K562 (cell line): ENCODE results near the gene TRIM31. TPM values are rescaled to one million over a fixed set of nuclear protein-coding genes. Genes with fewer than 3 reads are reported as not detected.
A peak's percentile ranks its signal among the peaks of the same experiment; 100 is the strongest.

Experiments
- ATAC-seq: fragments of 200-7000 bp; cut with Tn5 transposase; 3 replicates; pipeline ENCODE4 v1.9.1; 2020; ENCODE audit warnings: moderate library complexity
- BruUV-seq: library from RNA; stranded (reverse); fragments of 400-500 nt; replicated peaks from 2 replicates; lab custom pipeline; 2021; lab: Mats Ljungman, UMichigan
- CTCF ChIA-PET: fragments of 300-600 bp; formaldehyde crosslinking; extraction: SDS; loops from one replicate; lab custom pipeline; 2021; ENCODE audit warnings: low intra/inter-chr PET ratio; lab: Yijun Ruan, JAX
- POLR2A ChIA-PET: fragments of 300-600, 350-650 bp; sonication (Branson Sonifier 250); formaldehyde crosslinking; extraction: SDS; loops from one replicate; lab custom pipeline; 2021; ENCODE audit warnings: antibody characterized with exemption, inconsistent platforms; lab: Yijun Ruan, JAX
- DNase-seq, 4 experiments: peaks; one replicate each; pipeline versions ENCODE4 v3.0.0 to v3.0.0-alpha.2; 2011 to 2018; ENCODE audit warnings: low spot score in 3 of 4, mixed read lengths in 3 of 4; ENCODE audit errors: extremely low read depth in 1 of 4
- FAIRE-seq: peaks from 2 replicates; lab custom pipeline; 2011; peaks lifted over from hg19 to GRCh38; lab: Jason Lieb, UNC
- H2AFZ ChIP-seq: 2 replicates; pipeline ENCODE4 v1.6.0; 2011; ENCODE audit warnings: low read depth, low read length, control low read depth, inconsistent platforms
- H3K27ac ChIP-seq: fragments of 200-600 bp; 3 replicates; pipeline ENCODE4 v1.8.0; 2011; ENCODE audit warnings: low read depth, mild to moderate bottlenecking, control low read depth, inconsistent platforms, low read length, moderate library complexity, mixed read lengths; ENCODE audit errors: extremely low read depth
- H3K27me3 ChIP-seq, 2 experiments: fragments of 300-600 bp in 1 of 2; 2 replicates in 1 of 2; 3 replicates in 1 of 2; pipeline versions ENCODE4 v1.6.0 to v1.8.0; 2011; ENCODE audit warnings: inconsistent platforms in 2 of 2, low read length in 2 of 2, mild to moderate bottlenecking in 1 of 2, mixed read lengths in 1 of 2, moderate library complexity in 1 of 2; ENCODE audit not compliant: control insufficient read depth in 2 of 2, insufficient read depth in 2 of 2
- H3K36me3 ChIP-seq: fragments of 300-600 bp; 3 replicates; pipeline ENCODE4 v1.8.0; 2011; ENCODE audit warnings: mild to moderate bottlenecking, low read length, inconsistent platforms; ENCODE audit not compliant: control insufficient read depth, insufficient read depth
- H3K4me1 ChIP-seq, 2 experiments: fragments of 200-600 bp in 1 of 2; replicated peaks in 1 of 2; 2 replicates in 1 of 2; 3 replicates in 1 of 2; pipeline versions ENCODE4 v1.5.1 to v1.8.0; 2011; ENCODE audit warnings: inconsistent platforms in 2 of 2, low read length in 2 of 2, mild to moderate bottlenecking in 1 of 2, mixed read lengths in 1 of 2, moderate library complexity in 1 of 2; ENCODE audit not compliant: control insufficient read depth in 2 of 2, insufficient read depth in 2 of 2
- H3K4me2 ChIP-seq: 2 replicates; pipeline ENCODE4 v1.6.1; 2011; ENCODE audit warnings: low read length, control low read depth, inconsistent platforms, mixed read lengths; ENCODE audit not compliant: insufficient read depth
- H3K4me3 ChIP-seq: fragments of 200-600 bp; sonication (generic), shearing (Covaris generic); 2 replicates; pipeline ENCODE4 v1.5.1; 2016; ENCODE audit warnings: control low read depth, inconsistent platforms
- H3K79me2 ChIP-seq: fragments of 200-600 bp; 3 replicates; pipeline ENCODE4 v1.8.0; 2011; ENCODE audit warnings: low read length, inconsistent platforms; ENCODE audit not compliant: control insufficient read depth, insufficient read depth
- H3K9ac ChIP-seq, 2 experiments: 2 replicates each; pipeline versions ENCODE4 v1.6.0 to v1.6.1; 2011; ENCODE audit warnings: low read depth in 2 of 2, low read length in 2 of 2, control low read depth in 1 of 2, inconsistent platforms in 1 of 2, mild to moderate bottlenecking in 1 of 2, mixed read lengths in 1 of 2; ENCODE audit not compliant: insufficient read depth in 1 of 2
- H3K9me1 ChIP-seq: one replicate; pipeline ENCODE4 v1.6.0; 2011; ENCODE audit warnings: inconsistent platforms, mild to moderate bottlenecking, low read length, moderate library complexity; ENCODE audit not compliant: control insufficient read depth, insufficient read depth
- H3K9me3 ChIP-seq: replicated peaks from 2 replicates; pipeline ENCODE4 v1.5.1; 2011; ENCODE audit warnings: low read depth, low read length, inconsistent platforms; ENCODE audit not compliant: control insufficient read depth, insufficient read depth
- H4K20me1 ChIP-seq: replicated peaks from 2 replicates; pipeline ENCODE4 v1.6.1; 2011; ENCODE audit warnings: low read length, inconsistent platforms, mixed read lengths; ENCODE audit not compliant: control insufficient read depth, insufficient read depth
- NR2C2 ChIP-seq, 2 experiments: fragments of 200-800 bp in 1 of 2; sonication (Bioruptor generic) in 1 of 2; sonication (generic) in 1 of 2; formaldehyde crosslinking in 1 of 2; IDR thresholded peaks; 2 replicates each; pipeline versions ENCODE4 v1.6.1 to v1.8.0; 2016 to 2022; ENCODE audit warnings: mild to moderate bottlenecking in 1 of 2, missing compliant biosample characterization in 1 of 2, missing genetic modification characterization in 1 of 2, missing genetic modification reagents in 1 of 2
- SIN3A ChIP-seq, 2 experiments: fragments of 150-350 bp in 1 of 2; IDR thresholded peaks; 2 replicates each; pipeline ENCODE4 v1.6.1; 2011 to 2016; ENCODE audit warnings: borderline replicate concordance in 2 of 2, low read depth in 2 of 2, low read length in 2 of 2, mild to moderate bottlenecking in 2 of 2, moderate library complexity in 2 of 2; ENCODE audit not compliant: control insufficient read depth in 1 of 2
- SPI1 ChIP-seq: IDR thresholded peaks from 2 replicates; pipeline ENCODE4 v1.6.1; 2011; ENCODE audit warnings: low read depth, low read length, control low read depth, borderline replicate concordance
- TEAD1 ChIP-seq, 2 experiments: fragments of 450-650 bp in 1 of 2; sonication (generic) in 1 of 2; formaldehyde crosslinking; IDR thresholded peaks; 2 replicates each; pipeline versions ENCODE4 v1.4.0 to v1.8.0; 2020 to 2022; ENCODE audit warnings: mild to moderate bottlenecking in 2 of 2, missing genetic modification reagents in 1 of 2
- TEAD4 ChIP-seq, 2 experiments: sonication (generic) in 1 of 2; formaldehyde crosslinking in 1 of 2; IDR thresholded peaks; 2 replicates each; pipeline versions ENCODE4 v1.6.1 to v1.8.0; 2012 to 2022; ENCODE audit warnings: borderline replicate concordance in 1 of 2, inconsistent platforms in 1 of 2, low read length in 1 of 2, mild to moderate bottlenecking in 1 of 2, missing genetic modification reagents in 1 of 2
- ZNF644 ChIP-seq: fragments of 200-800 bp; sonication (Bioruptor generic); IDR thresholded peaks from 2 replicates; pipeline ENCODE4 v1.6.1; 2016; ENCODE audit warnings: low read depth, missing genetic modification characterization, missing compliant biosample characterization
- WGBS: fragments of 100-300 bp; shearing (Covaris generic); methylation state at CpG from one replicate; pipeline ENCODE4 v1.1.6; 2016; ENCODE audit warnings: low coverage, mixed read lengths; ENCODE audit not compliant: insufficient coverage; ENCODE audit errors: missing lambda C conversion rate; 5-methylcytosine and 5-hydroxymethylcytosine counted together
- in situ Hi-C: fragments of 300-500 bp; cut with MboI; formaldehyde crosslinking; loops from 4 replicates; pipeline ENCODE4 v1.15.0; 2018; ENCODE audit warnings: inconsistent platforms, mixed read lengths
- intact Hi-C: fragments of 100-400 bp; cut with micrococcal nuclease; formaldehyde crosslinking; loops from 2 replicates; pipeline ENCODE4 v1.14.2; 2022
- polyA plus RNA-seq, 8 experiments: library from polyadenylated mRNA; depleted of rRNA in 4 of 8; stranded (reverse) in 5 of 8; unstranded in 3 of 8; fragments of >200 nt; fragmentation: Nextera tagmentation in 2 of 8; fragmentation: Illumina TruSeq in 1 of 8; extraction: Ambion mirVana in 2 of 8; extraction: Trizol in 1 of 8; gene quantifications; 2 replicates each; pipeline versions ENCODE4 v1.2.1 to v1.2.3, GENCODE V29; 2011 to 2014; ENCODE audit warnings: inconsistent platforms in 1 of 8, missing spikeins in 1 of 8
- total RNA-seq, 7 experiments: library from RNA; depleted of rRNA in 6 of 7; stranded (reverse); fragments of >200 nt in 6 of 7; fragmentation: Illumina TruSeq in 2 of 7; extraction: Trizol in 2 of 7; gene quantifications; 2 replicates each; pipeline versions ENCODE4 v1.2.1 to v1.2.3, GENCODE V29; 2011 to 2021; ENCODE audit warnings: low replicate concordance in 1 of 7
- TF ChIP-seq, protein P1 (sequence below): fragments of 200-800 bp; sonication (Bioruptor generic); IDR thresholded peaks from 2 replicates; pipeline ENCODE4 v1.6.1; 2017; ENCODE audit warnings: missing genetic modification characterization, missing compliant biosample characterization
- TF ChIP-seq, protein P2 (sequence below): fragments of 450-650 bp; IDR thresholded peaks from 2 replicates; pipeline ENCODE4 v1.7.1; 2018; ENCODE audit warnings: mild to moderate bottlenecking, low read depth; ENCODE audit not compliant: partially characterized antibody

Gene TRIM31
- total and polyA plus RNA-seq, 9 of the 15 experiments (the other 6 are each of a cell fraction or from before 2014, with no cell fraction given) = not detected

DNA sequence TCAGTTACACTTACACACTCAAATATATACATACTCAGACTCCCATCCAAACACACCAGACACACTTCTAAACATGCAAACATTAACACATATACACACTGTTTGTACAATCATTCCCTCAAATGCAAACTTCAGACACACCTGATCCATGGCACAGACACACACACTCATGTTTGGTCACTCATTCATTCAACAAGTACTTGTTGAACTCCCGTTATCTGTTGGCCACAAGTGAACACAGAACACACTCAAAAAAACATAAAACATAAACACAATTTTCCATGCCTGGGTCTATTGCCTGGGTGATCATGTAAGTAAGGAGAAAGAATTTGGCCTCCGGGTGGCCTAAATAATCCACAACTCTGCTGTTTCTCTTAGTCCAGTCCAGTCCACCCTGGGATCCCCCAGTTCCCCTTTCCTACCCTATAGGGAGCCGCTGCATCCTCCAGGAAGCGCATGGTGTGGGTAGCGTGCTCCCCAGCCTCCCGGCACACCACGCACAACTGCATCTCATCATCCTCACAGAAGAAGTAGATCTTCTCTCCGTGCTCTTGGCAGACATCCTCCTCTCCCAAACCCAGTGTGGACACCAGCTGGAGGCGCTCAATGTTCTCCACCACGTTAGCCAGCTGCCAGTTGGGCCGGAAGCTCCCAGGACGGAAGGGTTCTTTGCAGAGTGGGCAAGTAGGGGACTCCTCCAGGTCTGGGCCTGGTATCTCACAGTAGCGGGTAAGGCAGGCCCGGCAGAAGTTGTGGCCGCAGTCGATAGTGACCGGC, 47.3 kb upstream of the TRIM31 start:
- in situ Hi-C loops = no loop called here

DNA sequence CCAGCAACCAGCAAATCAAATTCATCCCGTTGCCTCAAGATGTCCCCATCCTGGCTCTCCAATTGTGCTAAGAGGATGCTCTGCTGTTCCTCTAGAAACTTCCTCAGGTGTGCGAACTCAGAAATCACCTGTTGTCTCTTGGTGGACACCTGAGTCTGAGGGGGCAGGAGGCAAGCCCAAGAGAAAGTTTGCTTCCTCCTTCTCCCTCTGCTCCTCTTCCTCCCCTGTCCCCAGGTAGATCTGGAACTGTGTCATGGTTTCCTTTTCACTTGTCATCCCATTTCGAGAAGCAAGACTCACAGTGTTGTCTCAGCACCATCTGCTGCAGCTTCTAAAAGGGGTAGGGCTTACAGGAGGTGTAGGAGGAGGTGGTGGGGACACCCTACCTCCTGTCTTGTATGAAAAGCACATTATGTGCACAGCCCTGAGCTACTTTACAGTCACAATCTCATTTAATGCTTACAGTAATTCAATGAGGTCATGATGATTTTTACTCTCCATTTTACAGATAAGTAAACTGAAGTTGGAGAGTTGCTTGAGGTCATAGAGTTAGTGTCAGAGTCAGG, 45.7 kb upstream of the TRIM31 start:
- intact Hi-C loops (no loop called here), in situ Hi-C loops (no loop called here)
- CTCF ChIA-PET = no interaction called here
- ATAC-seq = no peak
- peaks cover 13 to 15% of the 10 kb centered on the region in 2 experiments; a peak in 4 of 5 replicates for H3K4me1 ChIP-seq
- no peak overlapping the region for H3K4me3 ChIP-seq
- no peaks in the 10 kb centered on the region for H3K79me2 ChIP-seq
- H3K4me2 ChIP-seq = no peak overlapping the region
- no TSS peak for BruUV-seq
- DNase-seq = no peak
- H2AFZ ChIP-seq = no peak overlapping the region
- H3K9me3 ChIP-seq = no peaks in the 10 kb centered on the region
- WGBS = 7% methylated on average over 3 of the region's 3 CpGs
- H3K36me3 ChIP-seq = no peaks in the 10 kb centered on the region
- H3K9me1 ChIP-seq = no peaks in the 10 kb centered on the region
- no peak for FAIRE-seq
- peaks cover 2 to 36% of the 10 kb centered on the region in 2 experiments; a peak in 3 of 5 replicates for H3K27me3 ChIP-seq
- H3K9ac ChIP-seq = no peak overlapping the region
- POLR2A ChIA-PET = interaction anchor here (0.7 kb wide), 1 partner anchor 61 kb away, joined by 3 read pairs; no protein-coding TSS in a partner anchor
- H4K20me1 ChIP-seq = no peaks in the 10 kb centered on the region
- H3K27ac ChIP-seq = no peak overlapping the region
- TF ChIP-seq, protein P1, sequence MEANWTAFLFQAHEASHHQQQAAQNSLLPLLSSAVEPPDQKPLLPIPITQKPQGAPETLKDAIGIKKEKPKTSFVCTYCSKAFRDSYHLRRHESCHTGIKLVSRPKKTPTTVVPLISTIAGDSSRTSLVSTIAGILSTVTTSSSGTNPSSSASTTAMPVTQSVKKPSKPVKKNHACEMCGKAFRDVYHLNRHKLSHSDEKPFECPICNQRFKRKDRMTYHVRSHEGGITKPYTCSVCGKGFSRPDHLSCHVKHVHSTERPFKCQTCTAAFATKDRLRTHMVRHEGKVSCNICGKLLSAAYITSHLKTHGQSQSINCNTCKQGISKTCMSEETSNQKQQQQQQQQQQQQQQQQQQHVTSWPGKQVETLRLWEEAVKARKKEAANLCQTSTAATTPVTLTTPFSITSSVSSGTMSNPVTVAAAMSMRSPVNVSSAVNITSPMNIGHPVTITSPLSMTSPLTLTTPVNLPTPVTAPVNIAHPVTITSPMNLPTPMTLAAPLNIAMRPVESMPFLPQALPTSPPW (CRISPR knock-in tag) = no peak
- TF ChIP-seq SIN3A (IDR thresholded peaks at IDR 0.05; ENCODE audit: borderline replicate concordance in 2 of 2, control insufficient read depth in 1 of 2, low read depth in 2 of 2, low read length in 2 of 2) = no peak
- TF ChIP-seq ZNF644 (tag) = no peak
- no peak for TF ChIP-seq TEAD1 (CRISPR knock-in tag; IDR thresholded peaks at IDR 0.05)
- TF ChIP-seq, protein P2, sequence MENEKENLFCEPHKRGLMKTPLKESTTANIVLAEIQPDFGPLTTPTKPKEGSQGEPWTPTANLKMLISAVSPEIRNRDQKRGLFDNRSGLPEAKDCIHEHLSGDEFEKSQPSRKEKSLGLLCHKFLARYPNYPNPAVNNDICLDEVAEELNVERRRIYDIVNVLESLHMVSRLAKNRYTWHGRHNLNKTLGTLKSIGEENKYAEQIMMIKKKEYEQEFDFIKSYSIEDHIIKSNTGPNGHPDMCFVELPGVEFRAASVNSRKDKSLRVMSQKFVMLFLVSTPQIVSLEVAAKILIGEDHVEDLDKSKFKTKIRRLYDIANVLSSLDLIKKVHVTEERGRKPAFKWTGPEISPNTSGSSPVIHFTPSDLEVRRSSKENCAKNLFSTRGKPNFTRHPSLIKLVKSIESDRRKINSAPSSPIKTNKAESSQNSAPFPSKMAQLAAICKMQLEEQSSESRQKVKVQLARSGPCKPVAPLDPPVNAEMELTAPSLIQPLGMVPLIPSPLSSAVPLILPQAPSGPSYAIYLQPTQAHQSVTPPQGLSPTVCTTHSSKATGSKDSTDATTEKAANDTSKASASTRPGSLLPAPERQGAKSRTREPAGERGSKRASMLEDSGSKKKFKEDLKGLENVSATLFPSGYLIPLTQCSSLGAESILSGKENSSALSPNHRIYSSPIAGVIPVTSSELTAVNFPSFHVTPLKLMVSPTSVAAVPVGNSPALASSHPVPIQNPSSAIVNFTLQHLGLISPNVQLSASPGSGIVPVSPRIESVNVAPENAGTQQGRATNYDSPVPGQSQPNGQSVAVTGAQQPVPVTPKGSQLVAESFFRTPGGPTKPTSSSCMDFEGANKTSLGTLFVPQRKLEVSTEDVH = no peak

More for the DNA sequence above, 47.3 kb upstream of the TRIM31 start:
- Histone ChIP-seq H3K4me1 (peaks cover 13 to 14% of the 10 kb centered on the region in 2 experiments; a peak in 4 of 5 replicates), H3K4me3 (no peak overlapping the region), H3K36me3 (no peaks in the 10 kb centered on the region), H3K9me3 (no peaks in the 10 kb centered on the region), H3K79me2 (no peaks in the 10 kb centered on the region), H4K20me1 (no peaks in the 10 kb centered on the region), H3K9ac (no peak overlapping the region), H3K27ac (no peak overlapping the region), H2AFZ (peak overlapping the region; percentile 46; the same call in 1 of the 2 replicates), H3K27me3 (peaks cover 2 to 32% of the 10 kb centered on the region in 2 experiments; a peak in 3 of 5 replicates), H3K9me1 (no peaks in the 10 kb centered on the region), H3K4me2 (no peak overlapping the region; the same call in 1 of the 2 replicates)
- intact Hi-C loops = no loop called here
- no peak for DNase-seq
- no peak for FAIRE-seq
- no TSS peak for BruUV-seq
- TF ChIP-seq NR2C2 (CRISPR knock-in tag; IDR thresholded peaks at IDR 0.05) = no peak
- no peak for TF ChIP-seq NR2C2 (tag; IDR thresholded peaks at IDR 0.05)
- peak; percentile 26; the same call in 1 of the 2 replicates for TF ChIP-seq SPI1
- TF ChIP-seq TEAD4 (IDR thresholded peaks at IDR 0.05; ENCODE audit: low read length) = no peak
- no peak for TF ChIP-seq TEAD4 (CRISPR knock-in tag; IDR thresholded peaks at IDR 0.05; ENCODE audit: borderline replicate concordance)
- POLR2A ChIA-PET = no interaction called here
- CTCF ChIA-PET = no interaction called here
- ATAC-seq = no peak
- WGBS = 16% methylated on average over 17 of the region's 17 CpGs
